Panc1 (cell line): Measurements from ENCODE around the gene IRF8. TPM values are rescaled to one million over a fixed set of nuclear protein-coding genes. Genes with fewer than 3 reads are reported as not detected.

Experiments
- ATAC-seq: fragments of 200-7000 bp; cut with Tn5 transposase; 2 replicates; pipeline ENCODE4 v1.9.1; 2020; ENCODE audit warnings: mild to moderate bottlenecking, moderate library complexity
- BruUV-seq: library from RNA; stranded (reverse); fragments of 400-500 nt; replicated peaks from 2 replicates; lab custom pipeline; 2021; lab: Mats Ljungman, UMichigan
- CTCF ChIA-PET: fragments of 300-600 bp; sonication (Branson Sonifier 250); formaldehyde crosslinking; loops from one replicate; lab custom pipeline; 2022; ENCODE audit warnings: antibody characterized with exemption; lab: Charles Lee
- POLR2A ChIA-PET: fragments of 300-600 bp; sonication (Branson Sonifier 250); formaldehyde crosslinking; loops from one replicate; lab custom pipeline; 2022; ENCODE audit warnings: antibody characterized with exemption; lab: Charles Lee
- DNase-seq: peaks from one replicate; pipeline ENCODE4 v3.0.0-alpha.2; 2010; ENCODE audit warnings: low read depth, low spot score
- H3K27ac ChIP-seq: 2 replicates; pipeline ENCODE4 v1.5.1; 2011; ENCODE audit warnings: mild to moderate bottlenecking, low read length, inconsistent platforms
- H3K27me3 ChIP-seq: fragments of 200-500 bp; sonication (Bioruptor generic); 2 replicates; pipeline ENCODE4 v1.6.0; 2014; ENCODE audit warnings: low read length, inconsistent platforms; ENCODE audit not compliant: control insufficient read depth, insufficient read depth
- H3K36me3 ChIP-seq: fragments of 200-500 bp; sonication (Bioruptor generic); 2 replicates; pipeline ENCODE4 v1.5.1; 2014; ENCODE audit warnings: inconsistent platforms, mild to moderate bottlenecking, low read length, moderate library complexity; ENCODE audit not compliant: control insufficient read depth, insufficient read depth
- H3K4me1 ChIP-seq: 2 replicates; pipeline ENCODE4 v1.5.1; 2011; ENCODE audit warnings: inconsistent platforms, mild to moderate bottlenecking, low read length, moderate library complexity; ENCODE audit not compliant: control insufficient read depth, insufficient read depth
- H3K4me3 ChIP-seq, 2 experiments: 2 replicates each; pipeline ENCODE4 v1.5.1; 2011 to 2012; ENCODE audit warnings: low read depth in 2 of 2, low read length in 2 of 2, mild to moderate bottlenecking in 2 of 2, inconsistent platforms in 1 of 2, moderate library complexity in 1 of 2
- H3K9me3 ChIP-seq: fragments of 200-500 bp; sonication (Bioruptor generic); 2 replicates; pipeline ENCODE4 v1.5.1; 2014; ENCODE audit warnings: low read depth, mild to moderate bottlenecking, inconsistent platforms, low read length, moderate library complexity; ENCODE audit not compliant: control insufficient read depth, insufficient read depth
- CTCF ChIP-seq: fragments of 450-650 bp; IDR thresholded peaks from 2 replicates; pipeline ENCODE4 v1.5.1; 2017; ENCODE audit warnings: mild to moderate bottlenecking
- POLR2AphosphoS5 ChIP-seq: IDR thresholded peaks from 2 replicates; pipeline ENCODE4 v1.6.1; 2012; ENCODE audit warnings: mild to moderate bottlenecking, low read depth, low read length, moderate library complexity
- REST ChIP-seq, 2 experiments: IDR thresholded peaks; 2 replicates each; pipeline ENCODE4 v1.6.1; 2011 to 2012; ENCODE audit warnings: low read depth in 2 of 2, control low read depth in 1 of 2, low read length in 1 of 2, mild to moderate bottlenecking in 1 of 2, moderate library complexity in 1 of 2; ENCODE audit not compliant: insufficient read depth in 1 of 2
- SIN3A ChIP-seq: IDR thresholded peaks from 2 replicates; pipeline ENCODE4 v1.6.1; 2012; ENCODE audit warnings: low read depth, mild to moderate bottlenecking, low read length, moderate library complexity, borderline replicate concordance; ENCODE audit not compliant: insufficient read depth
- TCF7L2 ChIP-seq: IDR thresholded peaks from 2 replicates; pipeline ENCODE4 v1.6.1; 2011; ENCODE audit warnings: mild to moderate bottlenecking, low read depth, low read length, inconsistent platforms
- in situ Hi-C: cut with HindIII; loops from 2 replicates; pipeline ENCODE4 v1.10.0; 2016; ENCODE audit warnings: low sequenced_read_pairs, low pct_unique_long_range_greater_than_20kb
- intact Hi-C: fragments of 100-400 bp; cut with micrococcal nuclease; formaldehyde crosslinking; loops from one replicate; pipeline ENCODE4 v1.10.0; 2022; ENCODE audit not compliant: unreplicated experiment
- total RNA-seq: library from RNA; stranded (reverse); gene quantifications from one replicate; pipeline ENCODE4 v1.2.1, GENCODE V29; 2021; ENCODE audit not compliant: unreplicated experiment

Gene IRF8
- total RNA-seq, 1 experiment from 2014 or later, result 0.62 TPM

DNA sequence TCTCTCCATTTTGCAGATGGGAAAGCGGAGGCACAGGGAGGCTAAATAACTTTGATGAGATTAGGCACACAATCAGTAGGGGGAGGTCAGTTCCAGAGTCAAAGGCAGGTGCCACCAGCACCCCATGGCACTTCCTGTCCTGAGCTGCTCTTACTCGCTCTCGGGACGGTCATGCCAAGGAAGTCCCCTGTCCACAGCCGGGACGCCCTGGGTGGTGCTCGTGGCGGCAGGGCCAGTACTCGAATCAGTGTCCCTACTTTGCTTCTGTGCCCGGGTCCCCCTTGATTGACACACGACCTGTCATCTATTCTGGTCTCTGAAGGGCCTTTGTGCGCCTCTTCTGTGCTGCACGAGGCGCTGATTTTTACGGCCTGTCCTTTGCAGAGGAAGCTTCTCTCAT lies 31.3 kb downstream of the IRF8 start:
- no peaks in the 10 kb centered on the region for H3K36me3 ChIP-seq
- ChIA-PET POLR2A (no interaction called here), CTCF (no interaction called here)
- intact Hi-C loops (no loop called here), in situ Hi-C loops (no loop called here)
- no peak overlapping the region for H3K4me3 ChIP-seq
- no peak for ATAC-seq
- no peak overlapping the region for H3K27ac ChIP-seq
- no peaks in the 10 kb centered on the region for H3K4me1 ChIP-seq
- BruUV-seq, result no TSS peak
- no peak for DNase-seq
- H3K9me3 ChIP-seq, result no peaks in the 10 kb centered on the region
- H3K27me3 ChIP-seq, result no peaks in the 10 kb centered on the region
- no peak for TF ChIP-seq TCF7L2

DNA sequence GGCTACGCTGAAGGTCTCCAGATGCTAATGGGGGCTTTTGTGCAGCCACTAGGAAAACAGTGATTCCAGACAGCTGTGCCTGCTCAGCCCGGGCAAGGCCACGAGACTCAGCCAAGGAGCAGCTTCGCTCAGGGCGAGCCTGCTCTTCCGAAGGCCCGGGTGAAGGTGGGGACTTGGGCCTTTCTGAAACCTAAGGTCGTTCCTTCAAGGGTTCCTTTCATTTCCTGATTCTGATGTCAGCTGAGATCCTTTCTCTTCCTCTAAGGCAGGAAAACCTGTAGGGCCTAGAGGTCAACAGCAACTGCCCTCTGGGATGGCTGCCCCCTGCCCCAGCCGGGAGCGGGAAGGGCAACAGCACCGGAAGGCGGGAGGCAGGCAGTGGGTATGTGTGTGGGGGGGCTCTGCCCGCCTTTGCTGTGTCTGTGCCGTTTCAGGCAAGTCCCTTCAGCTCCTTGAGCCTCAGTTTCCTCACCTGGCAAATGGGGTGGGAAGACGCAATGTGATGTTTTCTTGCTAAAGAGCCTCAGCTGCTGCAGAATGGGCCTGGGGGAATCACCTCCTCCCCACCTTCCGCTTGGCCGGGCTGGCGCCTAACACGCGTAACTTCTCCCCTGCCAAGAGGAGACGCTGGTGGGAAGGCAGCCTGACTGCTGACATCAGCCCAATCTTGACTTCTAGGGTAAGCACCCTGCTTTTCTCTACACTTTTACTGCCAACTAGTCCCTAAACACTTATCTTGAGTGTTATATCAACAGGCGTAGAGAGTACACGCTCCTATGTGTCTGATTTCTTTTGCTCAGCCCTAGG lies 32.8 kb downstream of the IRF8 start:
- Histone ChIP-seq H3K9me3 (no peaks in the 10 kb centered on the region), H3K4me1 (no peaks in the 10 kb centered on the region), H3K36me3 (no peaks in the 10 kb centered on the region), H3K27me3 (no peaks in the 10 kb centered on the region; the same call in 1 of the 2 replicates), H3K4me3 (no peak overlapping the region), H3K27ac (no peak overlapping the region)
- ATAC-seq (no peak), DNase-seq (no peak)
- in situ Hi-C loops, result no loop called here
- TF ChIP-seq CTCF, result no peak
- TF ChIP-seq POLR2AphosphoS5, result no peak
- no peak for TF ChIP-seq TCF7L2
- TF ChIP-seq REST (IDR thresholded peaks at IDR 0.05; ENCODE audit: insufficient read depth in 1 of 2, low read depth in 2 of 2, low read length in 1 of 2), result no peak
- no peak for TF ChIP-seq SIN3A
- POLR2A ChIA-PET, result no interaction called here
- BruUV-seq, result no TSS peak
- CTCF ChIA-PET, result no interaction called here
- intact Hi-C loops, result no loop called here

DNA sequence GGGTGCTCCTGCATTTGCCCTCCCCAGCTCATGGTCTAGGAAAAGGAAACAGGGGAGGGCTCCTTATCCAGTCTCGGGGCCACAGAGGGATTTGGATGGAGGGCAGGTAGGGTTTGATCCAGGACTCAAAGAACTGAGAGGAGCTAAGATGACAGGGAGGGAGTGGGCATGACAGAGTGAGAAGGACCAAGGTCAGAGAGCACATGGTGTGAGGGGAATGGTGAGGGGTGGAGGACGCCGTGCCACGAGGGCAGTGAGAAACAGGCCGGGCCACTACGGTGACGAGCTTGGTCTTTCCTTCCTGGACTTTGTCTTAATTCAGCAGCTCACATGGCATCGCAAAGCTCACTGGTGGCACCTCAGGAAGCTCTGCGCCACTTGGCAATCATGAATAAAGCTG lies 35.2 kb downstream of the IRF8 start:
- Histone ChIP-seq H3K36me3 (no peaks in the 10 kb centered on the region), H3K9me3 (no peaks in the 10 kb centered on the region), H3K4me1 (no peaks in the 10 kb centered on the region), H3K4me3 (no peak overlapping the region), H3K27ac (no peak overlapping the region), H3K27me3 (no peaks in the 10 kb centered on the region; the same call in 1 of the 2 replicates)
- in situ Hi-C loops (no loop called here), intact Hi-C loops (no loop called here)
- DNase-seq (no peak), ATAC-seq (no peak)
- POLR2A ChIA-PET, result no interaction called here
- CTCF ChIA-PET, result no interaction called here
- no TSS peak for BruUV-seq
- TF ChIP-seq REST (IDR thresholded peaks at IDR 0.05; ENCODE audit: insufficient read depth in 1 of 2, low read depth in 2 of 2, low read length in 1 of 2) (no peak), SIN3A (no peak), CTCF (no peak), TCF7L2 (no peak), POLR2AphosphoS5 (no peak)
